H1 (cell line): ENCODE data around the gene MAN2A1. TPM values are rescaled to one million over a fixed set of nuclear protein-coding genes. Genes with fewer than 3 reads are reported as not detected.
A peak's percentile ranks its signal among the peaks of the same experiment; 100 is the strongest.

Source experiments
- CTCF ChIA-PET: fragments of 300-600 bp; sonication (Branson Sonifier 250); formaldehyde crosslinking; loops from one replicate; lab custom pipeline; 2021; ENCODE audit not compliant: partially characterized antibody; lab: Charles Lee
- POLR2A ChIA-PET: fragments of 300-600 bp; sonication (Branson Sonifier 250); formaldehyde crosslinking; loops from one replicate; lab custom pipeline; 2021; ENCODE audit warnings: inconsistent platforms; ENCODE audit not compliant: partially characterized antibody; lab: Charles Lee
- DNase-seq, 2 experiments: peaks; one replicate each; pipeline versions ENCODE4 v3.0.0 to v3.0.0-alpha.2; 2010 to 2022; ENCODE audit warnings: low spot score in 2 of 2, low read depth in 1 of 2, mixed read lengths in 1 of 2
- FAIRE-seq: peaks from 2 replicates; lab custom pipeline; 2011; peaks lifted over from hg19 to GRCh38; lab: Jason Lieb, UNC
- H2AFZ ChIP-seq: 2 replicates; pipeline ENCODE4 v1.8.1; 2012; ENCODE audit warnings: low read length, inconsistent platforms
- H2AK5ac ChIP-seq: 2 replicates; pipeline ENCODE4 v1.6.1; 2013; ENCODE audit warnings: low read depth, low read length
- H2BK120ac ChIP-seq: replicated peaks from 2 replicates; pipeline ENCODE3; 2013; ENCODE audit warnings: low read depth, low read length, inconsistent platforms
- H2BK12ac ChIP-seq: 2 replicates; pipeline ENCODE4 v1.6.1; 2013; ENCODE audit warnings: low read depth, low read length
- H2BK15ac ChIP-seq: 2 replicates; pipeline ENCODE4 v1.6.1; 2013; ENCODE audit warnings: low read length
- H2BK20ac ChIP-seq: 2 replicates; pipeline ENCODE4 v1.6.1; 2013; ENCODE audit warnings: low read length
- H2BK5ac ChIP-seq: 2 replicates; pipeline ENCODE4 v1.6.1; 2013; ENCODE audit warnings: low read depth, low read length
- H3K14ac ChIP-seq: 2 replicates; pipeline ENCODE4 v1.6.1; 2013; ENCODE audit warnings: inconsistent platforms; ENCODE audit not compliant: insufficient read length
- H3K18ac ChIP-seq: 2 replicates; pipeline ENCODE4 v1.6.1; 2013; ENCODE audit warnings: low read length; ENCODE audit errors: extremely low read depth
- H3K23ac ChIP-seq: 2 replicates; pipeline ENCODE4 v1.6.1; 2013; ENCODE audit warnings: inconsistent platforms; ENCODE audit not compliant: insufficient read length
- H3K23me2 ChIP-seq: 2 replicates; pipeline ENCODE4 v1.6.1; 2013; ENCODE audit warnings: low read depth, low read length
- H3K27ac ChIP-seq: 2 replicates; pipeline ENCODE4 v1.6.1; 2011; ENCODE audit warnings: low read depth, low read length, inconsistent platforms
- H3K27me3 ChIP-seq, 4 experiments: replicated peaks in 1 of 4; 1 replicate in 1 of 4; 2 replicates in 3 of 4; pipeline versions ENCODE4 v1.6.1 to v1.8.1; 2011 to 2013; ENCODE audit warnings: low read length in 3 of 4, mild to moderate bottlenecking in 3 of 4, inconsistent platforms in 2 of 4, mixed read lengths in 2 of 4, moderate library complexity in 1 of 4; ENCODE audit not compliant: control insufficient read depth in 3 of 4, insufficient read depth in 3 of 4; ENCODE audit errors: extremely low read depth in 1 of 4
- H3K36me3 ChIP-seq, 4 experiments: 2 replicates each; pipeline versions ENCODE4 v1.6.1 to v1.8.1; 2011 to 2013; ENCODE audit warnings: mild to moderate bottlenecking in 4 of 4, low read length in 3 of 4, moderate library complexity in 2 of 4, control low read depth in 1 of 4, inconsistent platforms in 1 of 4; ENCODE audit not compliant: insufficient read depth in 4 of 4, control insufficient read depth in 2 of 4
- H3K4ac ChIP-seq: replicated peaks from 2 replicates; pipeline ENCODE3; 2013; ENCODE audit warnings: low read length, low read depth, mixed read lengths, inconsistent platforms; ENCODE audit not compliant: insufficient read length
- H3K4me1 ChIP-seq, 4 experiments: replicated peaks in 1 of 4; 1 replicate in 1 of 4; 2 replicates in 3 of 4; pipeline versions ENCODE4 v1.6.1 to v1.8.1; 2011 to 2013; ENCODE audit warnings: low read length in 3 of 4, inconsistent platforms in 2 of 4, mixed read lengths in 1 of 4; ENCODE audit not compliant: insufficient read depth in 4 of 4, control insufficient read depth in 3 of 4
- H3K4me2 ChIP-seq, 2 experiments: 2 replicates each; pipeline versions ENCODE4 v1.6.1 to v1.8.1; 2011 to 2013; ENCODE audit warnings: low read depth in 2 of 2, low read length in 2 of 2, control low read depth in 1 of 2, inconsistent platforms in 1 of 2, mild to moderate bottlenecking in 1 of 2; ENCODE audit not compliant: insufficient read depth in 1 of 2
- H3K4me3 ChIP-seq, 4 experiments: fragments of 200-600, 300-600 bp in 1 of 4; sonication (generic), shearing (Covaris generic), sonication (Bioruptor Twin) in 1 of 4; 2 replicates each; pipeline versions ENCODE4 v1.5.1 to v1.8.1; 2011 to 2016; ENCODE audit warnings: low read length in 4 of 4, low read depth in 3 of 4, control low read depth in 2 of 4, inconsistent platforms in 2 of 4, mild to moderate bottlenecking in 2 of 4, mixed read lengths in 1 of 4, moderate library complexity in 1 of 4; ENCODE audit not compliant: insufficient read depth in 2 of 4; ENCODE audit errors: extremely low read depth in 1 of 4
- H3K56ac ChIP-seq: replicated peaks from 2 replicates; pipeline ENCODE3; 2013; ENCODE audit warnings: low read depth, mild to moderate bottlenecking, mixed read lengths, low read length, inconsistent platforms; ENCODE audit not compliant: insufficient read length
- H3K79me1 ChIP-seq: 2 replicates; pipeline ENCODE4 v1.6.1; 2013; ENCODE audit warnings: low read depth, low read length, control low read depth
- H3K79me2 ChIP-seq, 2 experiments: 2 replicates each; pipeline versions ENCODE4 v1.6.1 to v1.8.1; 2012 to 2013; ENCODE audit warnings: low read length in 2 of 2, mild to moderate bottlenecking in 2 of 2, inconsistent platforms in 1 of 2; ENCODE audit not compliant: insufficient read depth in 2 of 2, control insufficient read depth in 1 of 2
- H3K9ac ChIP-seq, 4 experiments: replicated peaks in 1 of 4; 1 replicate in 1 of 4; 2 replicates in 3 of 4; pipeline versions ENCODE4 v1.6.1 to v1.8.1; 2011 to 2013; ENCODE audit warnings: low read depth in 3 of 4, low read length in 3 of 4, control low read depth in 2 of 4, mild to moderate bottlenecking in 2 of 4, moderate library complexity in 2 of 4, inconsistent platforms in 1 of 4; ENCODE audit errors: extremely low read depth in 1 of 4
- H3K9me3 ChIP-seq, 2 experiments: 2 replicates each; pipeline versions ENCODE4 v1.6.1 to v1.8.1; 2012 to 2013; ENCODE audit warnings: mild to moderate bottlenecking in 2 of 2, moderate library complexity in 2 of 2, control low read depth in 1 of 2, inconsistent platforms in 1 of 2, low read depth in 1 of 2, low read length in 1 of 2, mixed read lengths in 1 of 2; ENCODE audit not compliant: insufficient read depth in 2 of 2
- H4K20me1 ChIP-seq, 2 experiments: replicated peaks in 1 of 2; 2 replicates each; pipeline versions ENCODE3 to v1.8.1; 2011 to 2013; ENCODE audit warnings: inconsistent platforms in 2 of 2, low read length in 2 of 2, mild to moderate bottlenecking in 1 of 2; ENCODE audit not compliant: insufficient read depth in 2 of 2, control insufficient read depth in 1 of 2
- H4K5ac ChIP-seq: 2 replicates; pipeline ENCODE4 v1.6.1; 2013; ENCODE audit warnings: low read length, low read depth, mixed read lengths, inconsistent platforms; ENCODE audit not compliant: insufficient read length
- H4K8ac ChIP-seq: 2 replicates; pipeline ENCODE4 v1.8.0; 2013; ENCODE audit warnings: mild to moderate bottlenecking, moderate library complexity, low read length, inconsistent platforms; ENCODE audit not compliant: insufficient read depth; ENCODE audit errors: extremely low read depth
- H4K91ac ChIP-seq: replicated peaks from 2 replicates; pipeline ENCODE3; 2013; ENCODE audit warnings: low read length, mixed read lengths, inconsistent platforms; ENCODE audit not compliant: insufficient read length
- ASH2L ChIP-seq: fragments of 200-600, 300-600 bp; sonication (generic); IDR thresholded peaks from one replicate; pipeline ENCODE4 v1.7.1; 2017; ENCODE audit warnings: low read length
- BACH1 ChIP-seq: IDR thresholded peaks from 2 replicates; pipeline ENCODE4 v1.6.1; 2012; ENCODE audit warnings: low read length, improper control_type of control experiment
- CREB1 ChIP-seq: IDR thresholded peaks from 2 replicates; pipeline ENCODE4 v1.6.1; 2012; ENCODE audit warnings: inconsistent platforms
- POLR2A ChIP-seq, 2 experiments: IDR thresholded peaks; 1 replicate in 1 of 2; 2 replicates in 1 of 2; pipeline ENCODE4 v1.6.1; 2011; ENCODE audit warnings: low read depth in 2 of 2, low read length in 2 of 2, mild to moderate bottlenecking in 2 of 2; ENCODE audit errors: control extremely low read depth in 1 of 2
- POLR2AphosphoS5 ChIP-seq: IDR thresholded peaks from 2 replicates; pipeline ENCODE4 v1.6.1; 2011; ENCODE audit warnings: low read depth, low read length
- RNF2 ChIP-seq: fragments of 200-900, 300-1000 bp; sonication (generic); IDR thresholded peaks from 2 replicates; pipeline ENCODE4 v1.7.1; 2016; ENCODE audit warnings: borderline replicate concordance, low read depth, mild to moderate bottlenecking, antibody characterized with exemption, low read length; ENCODE audit not compliant: poor library complexity, severe bottlenecking; ENCODE audit errors: missing control alignments
- SAP30 ChIP-seq: fragments of 300-600 bp; sonication (generic); IDR thresholded peaks from 2 replicates; pipeline ENCODE4 v1.7.1; 2012; ENCODE audit warnings: low read length, moderate library complexity, mild to moderate bottlenecking, inconsistent platforms; ENCODE audit not compliant: insufficient read depth, insufficient replicate concordance
- SIRT6 ChIP-seq: IDR thresholded peaks from one replicate; pipeline ENCODE4 v1.7.1; 2012; ENCODE audit warnings: low read length, inconsistent platforms
- SIX5 ChIP-seq: IDR thresholded peaks from 2 replicates; pipeline ENCODE4 v1.6.1; 2011; ENCODE audit warnings: mild to moderate bottlenecking, low read depth, low read length
- SUZ12 ChIP-seq: fragments of 200-600 bp; sonication (generic); IDR thresholded peaks from 2 replicates; pipeline ENCODE4 v1.6.1; 2012; ENCODE audit warnings: mild to moderate bottlenecking, inconsistent platforms, low read length, moderate library complexity, mixed read lengths
- TAF1 ChIP-seq: IDR thresholded peaks from 2 replicates; pipeline ENCODE4 v1.6.1; 2011; ENCODE audit warnings: mild to moderate bottlenecking, low read depth, low read length
- TEAD4 ChIP-seq: IDR thresholded peaks from 2 replicates; pipeline ENCODE4 v1.6.1; 2012; ENCODE audit warnings: low read depth, low read length, inconsistent platforms, mixed read lengths
- WGBS, 2 experiments: shearing (Covaris generic) in 1 of 2; methylation state at CpG; one replicate each; pipeline versions ENCODE4 v1.1.6 to v1.1.7; 2013 to 2015; ENCODE audit warnings: low lambda C conversion rate in 2 of 2, mixed read lengths in 2 of 2, inconsistent platforms in 1 of 2, low coverage in 1 of 2, missing lambda C conversion rate in 1 of 2; ENCODE audit not compliant: insufficient replicate concordance in 2 of 2, insufficient coverage in 1 of 2, insufficient read length in 1 of 2; ENCODE audit errors: extremely low coverage in 1 of 2, missing lambda C conversion rate in 1 of 2; 5-methylcytosine and 5-hydroxymethylcytosine counted together
- polyA plus RNA-seq, 7 experiments: library from polyadenylated mRNA; depleted of rRNA in 3 of 7; stranded (reverse) in 5 of 7; unstranded in 2 of 7; fragments of >200 nt in 5 of 7; fragments of 200-250 nt in 2 of 7; gene quantifications; 1 replicate in 5 of 7; 2 replicates in 1 of 7; 4 replicates in 1 of 7; pipeline versions ENCODE4 v1.2.1 to v1.2.3, GENCODE V29; 2011 to 2013; ENCODE audit warnings: missing spikeins in 2 of 7, mixed read lengths in 2 of 7
- total RNA-seq: library from RNA; stranded (reverse); fragmentation: NEBNext Ultra II Directional; extraction: Animal tissue kit (Norgen Biotek cat#: 25700); gene quantifications from 2 replicates; pipeline ENCODE4 v1.2.1, GENCODE V29; 2021

MAN2A1 gene
- total and polyA plus RNA-seq, 2 of the 8 experiments (the other 6 are each of a cell fraction or from before 2014, with no cell fraction given): 29.1 to 102 TPM

- no peak for FAIRE-seq
- no peak overlapping the region for H3K9ac ChIP-seq
- no peak overlapping the region for H3K27ac ChIP-seq
- peaks cover 30 to 91% of the 10 kb centered on the region in 2 experiments for H3K79me2 ChIP-seq
- H2BK20ac ChIP-seq: no peak overlapping the region
- H4K5ac ChIP-seq: no peak overlapping the region
- H2BK15ac ChIP-seq: no peak overlapping the region
- peaks cover 32 to 36% of the 10 kb centered on the region in 2 experiments for H4K20me1 ChIP-seq
- H3K56ac ChIP-seq: no peak overlapping the region
- peaks cover 4 to 24% (median 16%) of the 10 kb centered on the region in 4 experiments; a peak in 5 of 7 replicates for H3K4me1 ChIP-seq
- H2AFZ ChIP-seq: no peak overlapping the region
- no peak overlapping the region for H3K23ac ChIP-seq
- H3K4me2 ChIP-seq: no peak overlapping the region
- H4K8ac ChIP-seq: no peak overlapping the region
- 86% methylated on average over 1 of the region's 1 CpG; no CpG with 5 or more reads in 1 of the 2 experiments for WGBS, 2 experiments
- no peak overlapping the region for H2BK5ac ChIP-seq
- no peak overlapping the region for H3K14ac ChIP-seq
- no peak overlapping the region for H2BK120ac ChIP-seq
- POLR2A ChIA-PET: interaction anchor here (2.7 kb wide), 1 partner anchor 11 kb away, joined by 12 read pairs; no protein-coding TSS in a partner anchor
- H3K36me3 ChIP-seq: no peaks in the 10 kb centered on the region
- H2AK5ac ChIP-seq: no peak overlapping the region
- CTCF ChIA-PET: interaction anchor here (0.7 kb wide), 1 partner anchor 236 kb away, joined by 4 read pairs; no protein-coding TSS in a partner anchor
- DNase-seq: no peak
- no peaks in the 10 kb centered on the region for H3K27me3 ChIP-seq
- no peaks in the 10 kb centered on the region; the same call in 1 of the 2 replicates for H3K79me1 ChIP-seq
- H4K91ac ChIP-seq: no peak overlapping the region
- H3K18ac ChIP-seq: no peak overlapping the region
- H3K23me2 ChIP-seq: no peaks in the 10 kb centered on the region; the same call in 1 of the 2 replicates
- H3K4me3 ChIP-seq: peak overlapping the region in 1 of 4 experiments; percentile 36; a peak in 1 of 8 replicates
- H2BK12ac ChIP-seq: no peak overlapping the region
- H3K9me3 ChIP-seq: no peaks in the 10 kb centered on the region
- H3K4ac ChIP-seq: no peak overlapping the region
- TF ChIP-seq BACH1 (no peak), RNF2 (no peak), SUZ12 (no peak), SIRT6 (no peak), CREB1 (no peak), SIX5 (no peak), TAF1 (no peak), POLR2AphosphoS5 (no peak), TEAD4 (no peak), SAP30 (no peak), POLR2A (IDR thresholded peaks at IDR 0.05; ENCODE audit: control extremely low read depth in 1 of 2, low read depth in 2 of 2, low read length in 2 of 2) (no peak), ASH2L (no peak)
Measured at GRCh38 chr5:109694451-109694891, 4.7 kb downstream of the MAN2A1 start.
